ENCODE results near the gene STAMBP. TPM values are rescaled to one million over a fixed set of nuclear protein-coding genes. Genes with fewer than 3 reads are reported as not detected.

The STAMBP gene
- total RNA-seq, 4 donors from 2014 or later: 22.7 to 1,127 (median 37.3) TPM

- no peak overlapping the region for H3K4me3 ChIP-seq
- 74 to 92% methylated on average over 2 to 4 of the region's 4 CpGs for WGBS, 2 donors (ENCODE audit: low coverage in 1 of 2)
- peaks cover 0 to 6% (median 0%) of the 10 kb centered on the region in 4 donors for H3K36me3 ChIP-seq
- DNase-seq: no peak
- H3K27ac ChIP-seq: peak overlapping the region in 2 of 4 donors; percentile 4 to 34
- intact Hi-C loops (cut with DNase I; ENCODE audit: low total_unique reads): no loop called here
- no peaks in the 10 kb centered on the region for H3K4me1 ChIP-seq
- TF ChIP-seq POLR2A (IDR thresholded peaks at IDR 0.05) (no peak), POLR2AphosphoS5 (IDR thresholded peaks at IDR 0.05) (peak in 1 of 3 donors; percentile 47)
- no peaks in the 10 kb centered on the region for H3K9me3 ChIP-seq
- in situ Hi-C loops (cut with MboI; ENCODE audit: low pct_ligation_motif_present in 1 of 4, low pct_unique_long_range_greater_than_20kb in 1 of 4, low sequenced_read_pairs in 3 of 4): no loop called here
- no peaks in the 10 kb centered on the region for H3K27me3 ChIP-seq
These were observed 89.0 kb downstream of the STAMBP start for GRCh38 chr2:73917696-73918207.

- Histone ChIP-seq H3K27ac (peak overlapping the region in 3 of 4 donors; percentile 1 to 12 (median 1)), H3K36me3 (peaks cover 0 to under 1% (median 0%) of the 10 kb centered on the region in 4 donors), H3K4me1 (no peaks in the 10 kb centered on the region), H3K4me3 (no peak overlapping the region), H3K9me3 (no peaks in the 10 kb centered on the region), H3K27me3 (no peaks in the 10 kb centered on the region)
- DNase-seq: no peak
- TF ChIP-seq EP300 (IDR thresholded peaks at IDR 0.05; ENCODE audit: low read depth) (no peak), POLR2AphosphoS5 (IDR thresholded peaks at IDR 0.05) (peak in 2 of 3 donors; percentile 61 to 66)
- WGBS, 2 donors (ENCODE audit: low coverage in 1 of 2): 86% methylated on average over 3 of the region's 3 CpGs; no CpG with 5 or more reads in 1 of the 2 donors
- intact Hi-C loops (cut with DNase I; ENCODE audit: low total_unique reads): no loop called here
- in situ Hi-C loops (cut with MboI; ENCODE audit: low pct_ligation_motif_present in 1 of 4, low pct_unique_long_range_greater_than_20kb in 1 of 4, low sequenced_read_pairs in 3 of 4): no loop called here
These were observed 90.1 kb downstream of the STAMBP start for GRCh38 chr2:73918856-73919255.

- 66 to 88% methylated on average over 5 to 7 of the region's 7 CpGs for WGBS, 2 donors (ENCODE audit: low coverage in 1 of 2)
- Histone ChIP-seq H3K36me3 (no peaks in the 10 kb centered on the region), H3K9me3 (no peaks in the 10 kb centered on the region), H3K4me1 (no peaks in the 10 kb centered on the region), H3K27me3 (no peaks in the 10 kb centered on the region), H3K27ac (peak overlapping the region in 3 of 4 donors; percentile 1 to 68 (median 12)), H3K4me3 (no peak overlapping the region)
- TF ChIP-seq CTCF (IDR thresholded peaks at IDR 0.05) (no peak), POLR2AphosphoS5 (IDR thresholded peaks at IDR 0.05) (peak in 2 of 3 donors; percentile 79 to 81)
- no peak for DNase-seq
- intact Hi-C loops (cut with DNase I; ENCODE audit: low total_unique reads): loop anchor here (10.0 kb wide), 1 partner anchor 65 kb away; the partner anchor contains the start of gene TET3
- in situ Hi-C loops (cut with MboI; ENCODE audit: low pct_ligation_motif_present in 1 of 4, low pct_unique_long_range_greater_than_20kb in 1 of 4, low sequenced_read_pairs in 3 of 4): no loop called here
These were observed 91.0 kb downstream of the STAMBP start for GRCh38 chr2:73919596-73920228.

GRCh38 chr2:73920577-73921545 lies 92.1 kb downstream of the STAMBP start:
- 70 to 72% methylated on average over 4 to 12 of the region's 12 CpGs for WGBS, 2 donors (ENCODE audit: low coverage in 1 of 2)
- Histone ChIP-seq H3K9me3 (no peaks in the 10 kb centered on the region), H3K27ac (peak overlapping the region in 3 of 4 donors; percentile 34 to 68 (median 60)), H3K4me3 (no peak overlapping the region), H3K36me3 (no peaks in the 10 kb centered on the region), H3K4me1 (peaks cover 0 to 2% (median 0%) of the 10 kb centered on the region in 4 donors), H3K27me3 (no peaks in the 10 kb centered on the region)
- peak; percentile 53 for DNase-seq
- intact Hi-C loops (cut with DNase I; ENCODE audit: low total_unique reads) (loop anchor here (10.0 kb wide), 1 partner anchor 64 kb away; the partner anchor contains the start of gene TET3), in situ Hi-C loops (cut with MboI; ENCODE audit: low pct_ligation_motif_present in 1 of 4, low pct_unique_long_range_greater_than_20kb in 1 of 4, low sequenced_read_pairs in 3 of 4) (no loop called here)
- TF ChIP-seq POLR2AphosphoS5 (IDR thresholded peaks at IDR 0.05) (peak in 2 of 3 donors; percentile 6 to 65), CTCF (IDR thresholded peaks at IDR 0.05) (peak; percentile 13 to 42 (median 28)), POLR2A (IDR thresholded peaks at IDR 0.05) (no peak)
